HG03108 (cell line): Measurements from ENCODE around the gene ZNF410.
"Not testable (repeated sequence)": the region's sequence is repeated elsewhere in the genome, so short reads cannot be mapped to it uniquely, and the experiment has no call there.

Source experiments
- ATAC-seq: cut with Tn5 transposase; IDR thresholded peaks from one replicate; pipeline ENCODE4 v1.9.1; 2021; ENCODE audit warnings: moderate library complexity; ENCODE audit not compliant: unreplicated experiment

ZNF410 gene

GRCh38 chr14:73884438-73885190 is 2.0 kb upstream of the ZNF410 start:
- no peak for ATAC-seq

- ATAC-seq = no peak
These were observed 608 bp downstream of the ZNF410 start for GRCh38 chr14:73887318-73887616.

GRCh38 chr14:73887694-73888459 is 1.2 kb downstream of the ZNF410 start:
- ATAC-seq = no peak

- no peak for ATAC-seq
These were observed 1.7 kb downstream of the ZNF410 start for GRCh38 chr14:73888460-73888725.

GRCh38 chr14:73888971-73889370 is 2.3 kb downstream of the ZNF410 start:
- no peak for ATAC-seq

- no peak for ATAC-seq
These were observed 2.7 kb downstream of the ZNF410 start for GRCh38 chr14:73889376-73889775.

GRCh38 chr14:73894180-73894687 is 7.6 kb downstream of the ZNF410 start:
- not testable (repeated sequence) for ATAC-seq

- ATAC-seq = no peak
These were observed 9.3 kb downstream of the ZNF410 start for GRCh38 chr14:73895939-73896338.

- no peak for ATAC-seq
These were observed 9.9 kb downstream of the ZNF410 start for GRCh38 chr14:73896521-73896920.

GRCh38 chr14:73903028-73903427 is 16.4 kb downstream of the ZNF410 start:
- no peak for ATAC-seq

- no peak for ATAC-seq
These were observed 23.0 kb downstream of the ZNF410 start for GRCh38 chr14:73909681-73910080.

- no peak for ATAC-seq
These were observed 26.6 kb downstream of the ZNF410 start for GRCh38 chr14:73913256-73913655.

- no peak for ATAC-seq
These were observed 29.7 kb downstream of the ZNF410 start for GRCh38 chr14:73916324-73916723.

- ATAC-seq = not testable (repeated sequence)
These were observed 32.8 kb downstream of the ZNF410 start for GRCh38 chr14:73919457-73919856.

- ATAC-seq = no peak
These were observed 37.7 kb downstream of the ZNF410 start for GRCh38 chr14:73924337-73924736.

- no peak for ATAC-seq
These were observed 49.0 kb downstream of the ZNF410 start for GRCh38 chr14:73935666-73936065.

GRCh38 chr14:73936548-73936947 is 49.9 kb downstream of the ZNF410 start:
- ATAC-seq = no peak

- ATAC-seq = no peak
These were observed 50.4 kb downstream of the ZNF410 start for GRCh38 chr14:73937012-73937411.

- ATAC-seq = no peak
These were observed 55.5 kb downstream of the ZNF410 start for GRCh38 chr14:73942180-73942579.

GRCh38 chr14:73943083-73943482 is 56.4 kb downstream of the ZNF410 start:
- ATAC-seq = no peak

GRCh38 chr14:73944432-73945158 is 57.9 kb downstream of the ZNF410 start:
- ATAC-seq = no peak

GRCh38 chr14:73945159-73945670 is 58.6 kb downstream of the ZNF410 start:
- ATAC-seq = no peak
